Cardiac muscle cell (in vitro differentiated cells and primary cell): ENCODE results near the gene P4HTM. TPM values are rescaled to one million over a fixed set of nuclear protein-coding genes. Genes with fewer than 3 reads are reported as not detected.

Source experiments
- DNase-seq, 2 donors: peaks; one replicate each; pipeline versions ENCODE4 v3.0.0 to v3.0.0-alpha.2; 2010 to 2017; ENCODE audit warnings: low read depth in 1 of 2, low spot score in 1 of 2
- H3K27ac ChIP-seq: fragments of 200-600 bp; sonication (generic); 2 replicates; pipeline ENCODE4 v1.5.1; 2016
- H3K27me3 ChIP-seq: fragments of 200-600 bp; sonication (generic); 2 replicates; pipeline ENCODE4 v1.6.0; 2016; ENCODE audit warnings: control low read depth
- H3K36me3 ChIP-seq: fragments of 200-600 bp; sonication (generic); 2 replicates; pipeline ENCODE4 v1.5.1; 2016; ENCODE audit warnings: control low read depth
- H3K4me1 ChIP-seq: fragments of 200-600 bp; sonication (generic); 2 replicates; pipeline ENCODE4 v1.8.1; 2017; ENCODE audit warnings: low read depth, mild to moderate bottlenecking, mixed run types
- H3K4me3 ChIP-seq: fragments of 200-600 bp; sonication (generic); 2 replicates; pipeline ENCODE4 v1.5.1; 2016; ENCODE audit warnings: mild to moderate bottlenecking
- H3K9me3 ChIP-seq: fragments of 200-600 bp; sonication (generic); 2 replicates; pipeline ENCODE4 v1.5.1; 2017; ENCODE audit warnings: low read depth, mild to moderate bottlenecking, control low read depth
- CTCF ChIP-seq: IDR thresholded peaks from 2 replicates; pipeline ENCODE4 v1.5.1; 2012; ENCODE audit warnings: low read depth, mild to moderate bottlenecking, low read length
- polyA plus RNA-seq: library from polyadenylated mRNA; unstranded; fragments of >200 nt; fragmentation: Nextera tagmentation; extraction: Ambion mirVana; gene quantifications from 2 replicates; pipeline ENCODE4 v1.2.1, GENCODE V29; 2016
- total RNA-seq: library from RNA; depleted of rRNA; stranded (reverse); fragments of >200 nt; gene quantifications from 2 replicates; pipeline ENCODE4 v1.2.3, GENCODE V29; 2016

P4HTM gene
- total and polyA plus RNA-seq, 2 experiments from 2014 or later: 60.4 to 76.5 TPM

- H3K36me3 ChIP-seq: peaks cover 45% of the 10 kb centered on the region
- H3K4me1 ChIP-seq: no peaks in the 10 kb centered on the region
- no peaks in the 10 kb centered on the region for H3K9me3 ChIP-seq
- H3K27me3 ChIP-seq: no peaks in the 10 kb centered on the region
- no peak overlapping the region for H3K4me3 ChIP-seq
- no peak overlapping the region for H3K27ac ChIP-seq
- no peak for TF ChIP-seq CTCF
- DNase-seq: no peak
Observed at GRCh38 chr3:49034650-49035049, 44.6 kb downstream of the P4HTM start.

- no peak for DNase-seq
- Histone ChIP-seq H3K4me1 (no peaks in the 10 kb centered on the region), H3K9me3 (no peaks in the 10 kb centered on the region), H3K36me3 (peaks cover 46% of the 10 kb centered on the region), H3K27ac (no peak overlapping the region), H3K27me3 (no peaks in the 10 kb centered on the region), H3K4me3 (no peak overlapping the region)
- TF ChIP-seq CTCF: no peak
Observed at GRCh38 chr3:49035281-49035680, 45.2 kb downstream of the P4HTM start.

GRCh38 chr3:49053543-49053942 is 63.5 kb downstream of the P4HTM start:
- no peak overlapping the region for H3K27ac ChIP-seq
- DNase-seq: no peak

GRCh38 chr3:49054344-49054862 is 64.4 kb downstream of the P4HTM start:
- Histone ChIP-seq H3K4me1 (no peaks in the 10 kb centered on the region), H3K4me3 (no peak overlapping the region), H3K27ac (no peak overlapping the region), H3K36me3 (peaks cover 40% of the 10 kb centered on the region), H3K9me3 (no peaks in the 10 kb centered on the region), H3K27me3 (no peaks in the 10 kb centered on the region)
- DNase-seq: no peak
- TF ChIP-seq CTCF: no peak

More at GRCh38 chr3:49053543-49053942, 63.5 kb downstream of the P4HTM start:
- Histone ChIP-seq H3K27me3 (no peaks in the 10 kb centered on the region), H3K4me3 (no peak overlapping the region), H3K36me3 (peaks cover 39% of the 10 kb centered on the region), H3K4me1 (no peaks in the 10 kb centered on the region), H3K9me3 (no peaks in the 10 kb centered on the region)
- no peak for TF ChIP-seq CTCF

Other genes starting within 250 kb of the P4HTM start
- 99.0 and 172 TPM in 2 replicates for gene PRKAR2A, start 142.4 kb upstream of the P4HTM start, total RNA-seq
- 15.7 and 21.9 TPM in 2 replicates for gene PRKAR2A, start 142.4 kb upstream of the P4HTM start, polyA plus RNA-seq
- gene SLC25A20, start 91.4 kb upstream of the P4HTM start, total RNA-seq: 20.9 and 25.1 TPM in 2 replicates
- gene SLC25A20, start 91.4 kb upstream of the P4HTM start, polyA plus RNA-seq: 24.0 and 28.2 TPM in 2 replicates
- 89.3 and 116 TPM in 2 replicates for gene ARIH2, start 71.4 kb upstream of the P4HTM start, total RNA-seq
- 78.1 and 78.6 TPM in 2 replicates for gene ARIH2, start 71.4 kb upstream of the P4HTM start, polyA plus RNA-seq
- gene WDR6, start 17.1 kb downstream of the P4HTM start, total RNA-seq: 176 and 223 TPM in 2 replicates
- gene WDR6, start 17.1 kb downstream of the P4HTM start, polyA plus RNA-seq: 276 and 277 TPM in 2 replicates
- 78.0 and 81.0 TPM in 2 replicates for gene DALRD3, start 28.3 kb downstream of the P4HTM start, total RNA-seq
- 54.6 and 96.2 TPM in 2 replicates for gene DALRD3, start 28.3 kb downstream of the P4HTM start, polyA plus RNA-seq
- gene NDUFAF3, start 31.9 kb downstream of the P4HTM start, total RNA-seq: 217 and 361 TPM in 2 replicates
- 280 and 310 TPM in 2 replicates for gene NDUFAF3, start 31.9 kb downstream of the P4HTM start, polyA plus RNA-seq
- gene IMPDH2, start 39.2 kb downstream of the P4HTM start, total RNA-seq: 155 and 186 TPM in 2 replicates
- gene IMPDH2, start 39.2 kb downstream of the P4HTM start, polyA plus RNA-seq: 118 and 179 TPM in 2 replicates
- gene QRICH1, start 103.8 kb downstream of the P4HTM start, total RNA-seq: 94.4 and 116 TPM in 2 replicates
- 42.0 and 44.3 TPM in 2 replicates for gene QRICH1, start 103.8 kb downstream of the P4HTM start, polyA plus RNA-seq
- 277 and 345 TPM in 2 replicates for gene QARS1, start 114.5 kb downstream of the P4HTM start, total RNA-seq
- 173 and 188 TPM in 2 replicates for gene QARS1, start 114.5 kb downstream of the P4HTM start, polyA plus RNA-seq
- 103 and 122 TPM in 2 replicates for gene USP19, start 130.6 kb downstream of the P4HTM start, total RNA-seq
- gene USP19, start 130.6 kb downstream of the P4HTM start, polyA plus RNA-seq: 50.5 and 61.8 TPM in 2 replicates
- 875 and 1,233 TPM in 2 replicates for gene LAMB2, start 142.8 kb downstream of the P4HTM start, total RNA-seq
- gene LAMB2, start 142.8 kb downstream of the P4HTM start, polyA plus RNA-seq: 615 and 708 TPM in 2 replicates
- gene CCDC71, start 176.1 kb downstream of the P4HTM start, total RNA-seq: 44.4 and 59.2 TPM in 2 replicates
- 0.39 and 0.56 TPM in 2 replicates for gene CCDC71, start 176.1 kb downstream of the P4HTM start, polyA plus RNA-seq
- gene KLHDC8B, start 181.4 kb downstream of the P4HTM start, total RNA-seq: 158 and 173 TPM in 2 replicates
- gene KLHDC8B, start 181.4 kb downstream of the P4HTM start, polyA plus RNA-seq: 162 and 188 TPM in 2 replicates